22Rv1 (cell line): Measurements from ENCODE around the gene TNS3.

ENCODE experiments used
- ZFX ChIP-seq: fragments of 450-650 bp; IDR thresholded peaks from 2 replicates; pipeline ENCODE4 v1.6.1; 2017; ENCODE audit warnings: antibody characterized with exemption, borderline replicate concordance
- TF ChIP-seq, protein P1 (sequence below): fragments of 450-650 bp; IDR thresholded peaks from 2 replicates; pipeline ENCODE4 v1.5.1; 2017; ENCODE audit warnings: mild to moderate bottlenecking

DNA sequence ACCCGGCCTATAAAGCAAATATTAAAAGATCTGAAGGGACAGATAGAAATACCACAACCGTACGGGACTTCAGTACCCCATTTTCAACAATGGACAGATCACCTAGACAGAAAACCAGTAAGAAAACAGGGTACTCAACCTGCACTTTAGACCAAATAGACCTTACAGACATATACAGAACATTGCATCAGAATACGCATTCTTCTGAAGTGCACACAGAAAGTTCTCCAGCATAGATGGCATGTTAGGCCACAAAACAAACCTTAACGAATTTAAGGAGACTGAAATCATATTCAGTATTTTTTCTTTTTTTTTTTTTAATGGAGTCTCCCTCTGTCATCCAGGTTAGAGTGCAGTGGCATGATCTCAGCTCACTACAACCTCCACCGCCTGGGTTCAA, 151.5 kb downstream of the TNS3 start:
- TF ChIP-seq, protein P1, sequence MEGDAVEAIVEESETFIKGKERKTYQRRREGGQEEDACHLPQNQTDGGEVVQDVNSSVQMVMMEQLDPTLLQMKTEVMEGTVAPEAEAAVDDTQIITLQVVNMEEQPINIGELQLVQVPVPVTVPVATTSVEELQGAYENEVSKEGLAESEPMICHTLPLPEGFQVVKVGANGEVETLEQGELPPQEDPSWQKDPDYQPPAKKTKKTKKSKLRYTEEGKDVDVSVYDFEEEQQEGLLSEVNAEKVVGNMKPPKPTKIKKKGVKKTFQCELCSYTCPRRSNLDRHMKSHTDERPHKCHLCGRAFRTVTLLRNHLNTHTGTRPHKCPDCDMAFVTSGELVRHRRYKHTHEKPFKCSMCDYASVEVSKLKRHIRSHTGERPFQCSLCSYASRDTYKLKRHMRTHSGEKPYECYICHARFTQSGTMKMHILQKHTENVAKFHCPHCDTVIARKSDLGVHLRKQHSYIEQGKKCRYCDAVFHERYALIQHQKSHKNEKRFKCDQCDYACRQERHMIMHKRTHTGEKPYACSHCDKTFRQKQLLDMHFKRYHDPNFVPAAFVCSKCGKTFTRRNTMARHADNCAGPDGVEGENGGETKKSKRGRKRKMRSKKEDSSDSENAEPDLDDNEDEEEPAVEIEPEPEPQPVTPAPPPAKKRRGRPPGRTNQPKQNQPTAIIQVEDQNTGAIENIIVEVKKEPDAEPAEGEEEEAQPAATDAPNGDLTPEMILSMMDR, result no peak
- TF ChIP-seq ZFX, result no peak
